HepG2 (cell line): Measurements from ENCODE around the gene BARX2.

Experiments
- CREB1 ChIP-seq, 2 experiments: fragments of 450-650 bp in 1 of 2; IDR thresholded peaks; 2 replicates each; pipeline ENCODE4 v1.6.1; 2016 to 2017; ENCODE audit warnings: control low read depth in 1 of 2, mild to moderate bottlenecking in 1 of 2, missing compliant biosample characterization in 1 of 2, missing genetic modification characterization in 1 of 2
- FOXJ3 ChIP-seq: sonication (generic); formaldehyde crosslinking; IDR thresholded peaks from 2 replicates; pipeline ENCODE4 v1.4.0; 2020; ENCODE audit warnings: missing genetic modification reagents, mild to moderate bottlenecking, borderline replicate concordance
- JUND ChIP-seq: sonication (generic); formaldehyde crosslinking; IDR thresholded peaks from 2 replicates; pipeline ENCODE4 v1.8.0; 2022; ENCODE audit warnings: mild to moderate bottlenecking, missing genetic modification reagents
- POLR2AphosphoS5 ChIP-seq: IDR thresholded peaks from 2 replicates; pipeline ENCODE4 v1.6.1; 2012; ENCODE audit warnings: low read depth, low read length
- SMC3 ChIP-seq: IDR thresholded peaks from 2 replicates; pipeline ENCODE4 v1.6.1; 2011; ENCODE audit warnings: low read length, improper control_type of control experiment
- ZNF616 ChIP-seq: sonication (generic); formaldehyde crosslinking; IDR thresholded peaks from 2 replicates; pipeline ENCODE4 v1.5.0; 2020; ENCODE audit warnings: low read depth, mild to moderate bottlenecking, missing genetic modification reagents

- TF ChIP-seq FOXJ3 (CRISPR knock-in tag): no peak
- TF ChIP-seq JUND (CRISPR knock-in tag): no peak
- TF ChIP-seq POLR2AphosphoS5: no peak
- no peak for TF ChIP-seq ZNF616
- no peak for TF ChIP-seq SMC3
- no peak for TF ChIP-seq CREB1 (IDR thresholded peaks at IDR 0.05)
- TF ChIP-seq CREB1 (CRISPR knock-in tag; IDR thresholded peaks at IDR 0.05): no peak
Observed at GRCh38 chr11:129435499-129436245, 60.0 kb downstream of the BARX2 start.
